NB4 (cell line): ENCODE data around the gene TENM4.
A peak's percentile ranks its signal among the peaks of the same experiment; 100 is the strongest.

ENCODE experiments used
- DNase-seq: peaks from one replicate; pipeline ENCODE4 v3.0.0; 2010; ENCODE audit warnings: low read depth
- H3K4me3 ChIP-seq: one replicate; pipeline ENCODE4 v1.5.1; 2011; ENCODE audit warnings: mild to moderate bottlenecking, low read depth, low read length, moderate library complexity
- CTCF ChIP-seq: IDR thresholded peaks from one replicate; pipeline ENCODE4 v1.5.1; 2012; ENCODE audit warnings: low read depth, low read length
- MAX ChIP-seq: IDR thresholded peaks from 2 replicates; pipeline ENCODE4 v1.6.1; 2011; ENCODE audit warnings: low read depth, low read length
- MYC ChIP-seq: IDR thresholded peaks from 2 replicates; pipeline ENCODE4 v1.6.1; 2011; ENCODE audit warnings: low read depth, low read length
- POLR2A ChIP-seq: IDR thresholded peaks from 2 replicates; pipeline ENCODE4 v1.6.1; 2011; ENCODE audit warnings: mild to moderate bottlenecking; ENCODE audit not compliant: insufficient read length; ENCODE audit errors: extremely low read depth

TENM4 gene

GRCh38 chr11:78717041-78717440 lies 723.8 kb downstream of the TENM4 start:
- no peak overlapping the region for H3K4me3 ChIP-seq
- TF ChIP-seq CTCF (no peak), MYC (no peak), MAX (no peak), POLR2A (no peak)
- DNase-seq, result no peak

GRCh38 chr11:78715639-78716311 lies 725.1 kb downstream of the TENM4 start:
- TF ChIP-seq MAX (no peak), MYC (no peak), CTCF (peak; percentile 87), POLR2A (no peak)
- DNase-seq, result peak; percentile 56
- H3K4me3 ChIP-seq, result no peak overlapping the region

GRCh38 chr11:78714539-78714938 lies 726.3 kb downstream of the TENM4 start:
- DNase-seq, result no peak
- no peak overlapping the region for H3K4me3 ChIP-seq
- TF ChIP-seq CTCF (no peak), POLR2A (no peak), MYC (no peak), MAX (no peak)

GRCh38 chr11:78711735-78712134 lies 729.1 kb downstream of the TENM4 start:
- no peak for DNase-seq
- TF ChIP-seq CTCF (no peak), POLR2A (no peak), MAX (no peak), MYC (no peak)
- no peak overlapping the region for H3K4me3 ChIP-seq

GRCh38 chr11:78710417-78710816 lies 730.4 kb downstream of the TENM4 start:
- no peak for TF ChIP-seq MAX
- TF ChIP-seq MYC, result no peak
- no peak for TF ChIP-seq POLR2A
- no peak for TF ChIP-seq CTCF
- H3K4me3 ChIP-seq, result no peak overlapping the region
- no peak for DNase-seq
